ENCODE results near the gene ZNF783.
"Not testable (repeated sequence)": the region's sequence is repeated elsewhere in the genome, so short reads cannot be mapped to it uniquely, and the experiment has no call there.

Gene ZNF783

DNA sequence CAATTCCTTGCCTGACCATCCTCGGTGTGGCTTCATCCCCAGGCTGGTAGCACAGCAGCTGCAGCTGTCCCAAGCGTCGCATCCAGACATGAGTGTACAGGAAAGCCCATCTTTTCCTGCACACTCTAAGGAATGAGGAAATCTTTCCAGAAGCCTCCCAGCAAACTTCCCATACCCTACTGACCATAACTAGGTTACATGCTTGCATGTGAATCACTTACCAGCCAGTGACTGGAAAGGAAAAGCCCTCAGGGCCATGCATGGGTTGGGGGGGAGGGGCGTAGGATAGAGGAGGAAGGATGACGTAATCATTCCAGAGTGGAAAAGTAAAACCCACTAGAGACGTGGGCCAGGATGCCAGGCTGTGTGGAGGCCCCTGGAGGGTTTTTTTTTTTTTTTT is 41.5 kb upstream of the ZNF783 start:
- H3K4me3 ChIP-seq (ENCODE audit: low read length), result no peak overlapping the region
- TF ChIP-seq, protein P1, sequence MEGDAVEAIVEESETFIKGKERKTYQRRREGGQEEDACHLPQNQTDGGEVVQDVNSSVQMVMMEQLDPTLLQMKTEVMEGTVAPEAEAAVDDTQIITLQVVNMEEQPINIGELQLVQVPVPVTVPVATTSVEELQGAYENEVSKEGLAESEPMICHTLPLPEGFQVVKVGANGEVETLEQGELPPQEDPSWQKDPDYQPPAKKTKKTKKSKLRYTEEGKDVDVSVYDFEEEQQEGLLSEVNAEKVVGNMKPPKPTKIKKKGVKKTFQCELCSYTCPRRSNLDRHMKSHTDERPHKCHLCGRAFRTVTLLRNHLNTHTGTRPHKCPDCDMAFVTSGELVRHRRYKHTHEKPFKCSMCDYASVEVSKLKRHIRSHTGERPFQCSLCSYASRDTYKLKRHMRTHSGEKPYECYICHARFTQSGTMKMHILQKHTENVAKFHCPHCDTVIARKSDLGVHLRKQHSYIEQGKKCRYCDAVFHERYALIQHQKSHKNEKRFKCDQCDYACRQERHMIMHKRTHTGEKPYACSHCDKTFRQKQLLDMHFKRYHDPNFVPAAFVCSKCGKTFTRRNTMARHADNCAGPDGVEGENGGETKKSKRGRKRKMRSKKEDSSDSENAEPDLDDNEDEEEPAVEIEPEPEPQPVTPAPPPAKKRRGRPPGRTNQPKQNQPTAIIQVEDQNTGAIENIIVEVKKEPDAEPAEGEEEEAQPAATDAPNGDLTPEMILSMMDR (IDR thresholded peaks at IDR 0.05; ENCODE audit: insufficient read depth, low read depth, low read length, missing control alignments), result no peak
- peak; percentile 87 for DNase-seq (ENCODE audit: low read depth)

DNA sequence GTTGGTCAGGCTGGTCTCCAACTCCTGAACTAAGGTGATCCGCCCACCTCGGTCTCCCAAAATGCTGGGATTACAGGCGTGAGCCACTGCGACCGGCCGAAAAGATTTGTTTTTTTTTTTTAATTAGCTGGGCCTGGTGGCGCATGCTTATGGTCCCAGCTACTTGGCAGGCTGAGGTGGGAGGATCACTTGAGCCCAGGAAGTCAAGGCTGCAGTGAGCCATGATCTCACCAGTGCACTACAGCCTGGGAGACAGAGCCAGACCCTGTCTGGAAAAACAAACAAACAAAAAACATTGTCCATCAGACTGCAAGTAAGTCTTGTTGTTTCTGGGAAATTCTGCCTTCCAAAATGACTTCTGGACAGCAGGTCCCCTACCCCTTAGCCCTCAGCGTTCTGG is 38.8 kb upstream of the ZNF783 start:
- H3K4me3 ChIP-seq (ENCODE audit: low read length), result no peak overlapping the region
- TF ChIP-seq, protein P1 (IDR thresholded peaks at IDR 0.05; ENCODE audit: insufficient read depth, low read depth, low read length, missing control alignments), result no peak
- DNase-seq (ENCODE audit: low read depth), result no peak

DNA sequence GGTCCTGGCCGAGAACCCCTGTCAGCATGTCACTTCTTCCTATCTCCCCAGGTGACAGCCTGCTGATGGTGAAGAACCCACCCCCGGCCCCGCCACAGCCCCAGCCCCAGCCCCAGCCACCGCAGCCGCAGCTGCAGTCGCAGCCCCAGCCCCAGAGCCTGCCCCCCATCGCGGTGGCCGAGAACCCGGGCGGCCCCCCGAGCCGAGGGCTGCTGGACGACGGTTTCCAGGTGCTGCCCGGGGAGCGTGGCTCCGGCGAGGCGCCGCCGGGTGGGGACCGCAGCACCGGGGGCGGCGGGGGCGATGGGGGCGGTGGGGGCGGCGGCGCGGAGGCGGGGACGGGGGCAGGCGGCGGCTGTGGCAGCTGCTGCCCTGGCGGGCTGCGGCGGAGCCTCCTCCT is 38.2 kb upstream of the ZNF783 start:
- TF ChIP-seq, protein P1 (IDR thresholded peaks at IDR 0.05; ENCODE audit: insufficient read depth, low read depth, low read length, missing control alignments), result no peak
- H3K4me3 ChIP-seq (ENCODE audit: low read length), result no peak overlapping the region
- no peak for DNase-seq (ENCODE audit: low read depth)

DNA sequence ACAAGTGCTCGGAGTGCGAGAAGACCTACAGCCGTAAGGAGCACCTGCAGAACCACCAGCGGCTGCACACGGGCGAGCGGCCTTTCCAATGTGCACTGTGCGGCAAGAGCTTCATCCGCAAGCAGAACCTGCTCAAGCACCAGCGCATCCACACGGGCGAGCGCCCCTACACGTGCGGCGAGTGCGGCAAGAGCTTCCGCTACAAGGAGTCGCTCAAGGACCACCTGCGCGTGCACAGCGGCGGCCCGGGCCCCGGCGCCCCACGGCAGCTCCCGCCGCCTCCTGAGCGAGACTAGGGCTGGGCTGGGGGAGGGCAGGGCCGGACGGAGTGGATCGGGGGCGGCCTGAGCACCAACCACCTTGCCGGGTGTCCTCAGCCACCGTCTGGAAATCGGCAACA is 37.6 kb upstream of the ZNF783 start:
- H3K4me3 ChIP-seq (ENCODE audit: low read length), result no peak overlapping the region
- DNase-seq (ENCODE audit: low read depth), result no peak
- TF ChIP-seq, protein P1 (IDR thresholded peaks at IDR 0.05; ENCODE audit: insufficient read depth, low read depth, low read length, missing control alignments), result no peak

DNA sequence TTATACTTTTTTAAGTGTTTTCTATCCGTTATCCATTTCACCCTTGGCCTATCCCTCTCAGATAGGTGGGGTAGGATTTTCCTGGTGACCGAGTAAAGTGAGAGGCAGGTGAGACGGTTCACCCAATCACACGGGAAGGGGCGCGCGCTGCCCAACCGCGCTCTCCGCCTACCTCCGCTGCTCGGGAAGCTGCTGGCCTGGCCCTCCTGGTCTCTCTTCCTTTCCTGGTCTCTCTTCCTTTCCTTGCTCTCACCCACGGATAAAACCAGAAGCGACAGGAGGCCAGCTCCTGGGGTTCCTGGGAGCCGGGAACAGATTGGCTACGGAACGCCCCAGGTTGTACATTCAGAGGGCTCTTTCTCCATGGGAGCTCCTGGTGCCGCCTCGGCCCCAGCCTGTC is 36.9 kb upstream of the ZNF783 start:
- no peak overlapping the region for H3K4me3 ChIP-seq (ENCODE audit: low read length)
- no peak for DNase-seq (ENCODE audit: low read depth)
- TF ChIP-seq, protein P1 (IDR thresholded peaks at IDR 0.05; ENCODE audit: insufficient read depth, low read depth, low read length, missing control alignments), result no peak

DNA sequence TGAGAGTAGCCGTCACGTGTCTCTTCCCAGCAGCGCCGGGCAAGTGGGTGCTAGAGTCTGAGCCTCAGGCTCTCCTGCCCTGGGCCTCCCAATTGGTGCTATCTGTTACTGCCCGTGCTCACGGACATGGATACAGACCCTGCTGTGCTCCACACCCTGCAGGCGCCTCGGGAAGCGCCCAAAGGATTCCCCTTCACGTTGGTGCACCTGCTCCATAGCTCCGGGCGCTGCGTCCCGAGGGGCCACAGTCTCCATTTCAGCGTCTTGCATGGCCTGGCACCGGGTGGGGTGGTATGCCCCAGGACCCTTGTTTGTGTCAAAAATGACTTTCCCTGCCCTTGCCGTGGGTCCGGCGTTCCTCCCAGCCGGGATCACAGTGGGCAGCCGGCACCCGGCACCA is 36.3 kb upstream of the ZNF783 start:
- no peak overlapping the region for H3K4me3 ChIP-seq (ENCODE audit: low read length)
- no peak for DNase-seq (ENCODE audit: low read depth)
- TF ChIP-seq, protein P1 (IDR thresholded peaks at IDR 0.05; ENCODE audit: insufficient read depth, low read depth, low read length, missing control alignments), result no peak

DNA sequence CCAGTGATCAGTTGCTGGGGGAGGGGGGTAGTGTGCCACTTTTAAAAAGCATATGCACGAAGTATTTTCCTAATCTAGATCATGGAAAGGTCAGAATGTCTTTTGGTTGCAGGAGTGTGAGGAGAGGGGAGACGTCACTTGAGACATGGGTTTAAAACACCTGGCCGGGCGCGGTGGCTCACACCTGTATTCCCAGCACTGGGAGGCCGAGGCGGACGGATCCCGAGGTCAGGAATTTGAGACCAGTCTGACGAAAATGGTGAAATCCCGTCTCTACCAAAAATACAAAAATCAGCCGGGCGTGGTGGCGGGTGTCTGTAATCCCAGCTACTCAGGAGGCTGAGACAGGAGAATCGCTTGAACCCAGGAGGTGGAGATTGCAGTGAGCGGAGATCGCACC is 35.6 kb upstream of the ZNF783 start:
- DNase-seq (ENCODE audit: low read depth), result not testable (repeated sequence)

More for the DNA sequence above, 35.6 kb upstream of the ZNF783 start:
- not testable (repeated sequence) for H3K4me3 ChIP-seq (ENCODE audit: low read length)

Measured in epithelial cell of esophagus (primary cell).